Uterus (tissue), 4 donors: ENCODE measurements around the gene GRIN3A. TPM values are rescaled to one million over a fixed set of nuclear protein-coding genes. Genes with fewer than 3 reads are reported as not detected.

Experiments used
- DNase-seq, 2 donors: peaks; one replicate each; pipeline ENCODE4 v3.0.0-alpha.2; 2019 to 2020
- H3K27ac ChIP-seq, 2 donors: fragments of 200-600 bp; sonication (generic); 1 replicate in 1 of 2; 2 replicates in 1 of 2; pipeline ENCODE4 v1.5.1; 2016 to 2018
- H3K27me3 ChIP-seq, 2 donors: fragments of 200-600 bp; sonication (generic); one replicate each; pipeline ENCODE4 v1.5.1; 2018 to 2019; ENCODE audit warnings: control low read depth in 1 of 2
- H3K36me3 ChIP-seq, 2 donors: fragments of 200-600 bp; sonication (generic); one replicate each; pipeline ENCODE4 v1.5.1; 2019; ENCODE audit warnings: control low read depth in 1 of 2
- H3K4me1 ChIP-seq, 2 donors: fragments of 200-600 bp; sonication (generic); one replicate each; pipeline ENCODE4 v1.5.1; 2018 to 2019; ENCODE audit warnings: control low read depth in 1 of 2
- H3K4me3 ChIP-seq, 2 donors: fragments of 200-600 bp; sonication (generic); 1 replicate in 1 of 2; 2 replicates in 1 of 2; pipeline ENCODE4 v1.5.1; 2018 to 2019; ENCODE audit warnings: mild to moderate bottlenecking in 1 of 2
- H3K9me3 ChIP-seq, 2 donors: fragments of 200-600 bp; sonication (generic); one replicate each; pipeline ENCODE4 v1.5.1; 2019; ENCODE audit warnings: control low read depth in 1 of 2
- CTCF ChIP-seq, 4 experiments: fragments of 200-600 bp in 2 of 4; fragments of 450-650 bp in 2 of 4; sonication (generic) in 2 of 4; IDR thresholded peaks; one replicate each; pipeline ENCODE4 v1.5.1; 2016 to 2019; ENCODE audit warnings: antibody characterized with exemption in 4 of 4, mild to moderate bottlenecking in 2 of 4, moderate library complexity in 1 of 4
- POLR2A ChIP-seq, 2 donors: fragments of 450-650 bp; IDR thresholded peaks; one replicate each; pipeline ENCODE4 v1.6.1; 2016; ENCODE audit warnings: antibody characterized with exemption in 2 of 2, mild to moderate bottlenecking in 1 of 2, moderate library complexity in 1 of 2
- intact Hi-C: fragments of 100-400 bp; cut with DNase I; formaldehyde crosslinking; loops from one replicate; pipeline ENCODE4 v1.15.1; 2023; ENCODE audit warnings: low total_unique reads
- total RNA-seq, 4 donors: library from RNA; depleted of rRNA in 3 of 4; stranded (reverse); fragments of >200 nt in 3 of 4; gene quantifications; one replicate each; pipeline versions ENCODE4 v1.1.0 to v1.2.4, GENCODE V29; 2014 to 2023
- donor health status: DM: yes; HTN: yes; CAD: no.

GRIN3A gene
- total RNA-seq, 4 donors from 2014 or later = 5.9 TPM; not detected in 3

GRCh38 chr9:101689039-101689438 lies 49.4 kb downstream of the GRIN3A start:
- Histone ChIP-seq H3K27me3 (no peaks in the 10 kb centered on the region), H3K9me3 (no peaks in the 10 kb centered on the region), H3K27ac (no peak overlapping the region), H3K36me3 (no peaks in the 10 kb centered on the region), H3K4me1 (no peaks in the 10 kb centered on the region), H3K4me3 (no peak overlapping the region)
- TF ChIP-seq POLR2A (IDR thresholded peaks at IDR 0.05) = no peak
- no peak for TF ChIP-seq CTCF (IDR thresholded peaks at IDR 0.05)
- no peak for DNase-seq
- intact Hi-C loops = no loop called here

- no peak for TF ChIP-seq CTCF (IDR thresholded peaks at IDR 0.05)
- no peak for TF ChIP-seq POLR2A (IDR thresholded peaks at IDR 0.05)
- H3K36me3 ChIP-seq = no peaks in the 10 kb centered on the region
- intact Hi-C loops = no loop called here
- H3K27ac ChIP-seq = no peak overlapping the region
- no peaks in the 10 kb centered on the region for H3K4me1 ChIP-seq
- H3K4me3 ChIP-seq = no peak overlapping the region
- DNase-seq = no peak
- no peaks in the 10 kb centered on the region for H3K9me3 ChIP-seq
- no peaks in the 10 kb centered on the region for H3K27me3 ChIP-seq
Observed at GRCh38 chr9:101684665-101685064, 53.8 kb downstream of the GRIN3A start.

- Histone ChIP-seq H3K9me3 (no peaks in the 10 kb centered on the region), H3K27me3 (no peaks in the 10 kb centered on the region), H3K4me1 (no peaks in the 10 kb centered on the region), H3K27ac (no peak overlapping the region), H3K4me3 (no peak overlapping the region), H3K36me3 (no peaks in the 10 kb centered on the region)
- intact Hi-C loops = no loop called here
- TF ChIP-seq CTCF (IDR thresholded peaks at IDR 0.05) (no peak), POLR2A (IDR thresholded peaks at IDR 0.05) (no peak)
- DNase-seq = no peak
Observed at GRCh38 chr9:101683236-101683635, 55.2 kb downstream of the GRIN3A start.

GRCh38 chr9:101677861-101678260 lies 60.6 kb downstream of the GRIN3A start:
- Histone ChIP-seq H3K27me3 (no peaks in the 10 kb centered on the region), H3K27ac (no peak overlapping the region), H3K9me3 (no peaks in the 10 kb centered on the region), H3K36me3 (no peaks in the 10 kb centered on the region), H3K4me3 (no peak overlapping the region), H3K4me1 (no peaks in the 10 kb centered on the region)
- TF ChIP-seq CTCF (IDR thresholded peaks at IDR 0.05) (no peak), POLR2A (IDR thresholded peaks at IDR 0.05) (no peak)
- intact Hi-C loops = no loop called here
- DNase-seq = no peak

GRCh38 chr9:101675341-101675740 lies 63.1 kb downstream of the GRIN3A start:
- no peaks in the 10 kb centered on the region for H3K9me3 ChIP-seq
- intact Hi-C loops = no loop called here

More at GRCh38 chr9:101675341-101675740, 63.1 kb downstream of the GRIN3A start:
- no peaks in the 10 kb centered on the region for H3K36me3 ChIP-seq
- no peak overlapping the region for H3K4me3 ChIP-seq
- TF ChIP-seq POLR2A (IDR thresholded peaks at IDR 0.05) (no peak), CTCF (IDR thresholded peaks at IDR 0.05) (no peak)
- no peaks in the 10 kb centered on the region for H3K27me3 ChIP-seq
- DNase-seq = no peak
- H3K27ac ChIP-seq = no peak overlapping the region
- no peaks in the 10 kb centered on the region for H3K4me1 ChIP-seq
